ENCODE measurements around the gene CABP1. TPM values are rescaled to one million over a fixed set of nuclear protein-coding genes. Genes with fewer than 3 reads are reported as not detected.

CABP1 gene
- total and polyA plus RNA-seq, 2 of the 13 experiments (the other 11 are each of a cell fraction or from before 2014, with no cell fraction given), result not detected

GRCh38 chr12:120710805-120711296, 70.4 kb downstream of the CABP1 start (continued):
- TF ChIP-seq ARID4A (CRISPR knock-in tag; IDR thresholded peaks at IDR 0.05; ENCODE audit: borderline replicate concordance), result 0 out of 2 replicates have a peak, but pooled peaks have one; percentile 3
- TF ChIP-seq HMGXB4 (CRISPR knock-in tag; IDR thresholded peaks at IDR 0.05; ENCODE audit: borderline replicate concordance in 1 of 2, low read depth in 1 of 2), result 0 out of 4 replicates have a peak, but pooled peaks of 1 of the 2 experiments have one; percentile 3
- no peak for TF ChIP-seq ZZZ3 (CRISPR knock-in tag; IDR thresholded peaks at IDR 0.05; ENCODE audit: borderline replicate concordance)

- no peaks in the 10 kb centered on the region for H3K27me3 ChIP-seq (ENCODE audit: control insufficient read depth in 1 of 2, insufficient read depth in 2 of 2, low read length in 2 of 2)
- intact Hi-C loops (cut with micrococcal nuclease; ENCODE audit: unreplicated experiment), result loop anchor here (2.0 kb wide), 1 partner anchor 129 kb away; no protein-coding TSS in a partner anchor
- peak; percentile 8 for ATAC-seq
These were observed 71.0 kb downstream of the CABP1 start for GRCh38 chr12:120711411-120711810.

More at GRCh38 chr12:120711411-120711810, 71.0 kb downstream of the CABP1 start:
- Histone ChIP-seq H3K9me3 (ENCODE audit: low read length) (no peaks in the 10 kb centered on the region), H3K4me1 (ENCODE audit: insufficient read depth, low read length) (peaks cover 34% of the 10 kb centered on the region), H3K36me3 (replicated peaks in 1 of 2; ENCODE audit: control insufficient read depth in 1 of 2, insufficient read depth in 2 of 2, low read length in 2 of 2) (peaks cover 2 to 18% of the 10 kb centered on the region in 2 experiments; a peak in 3 of 5 replicates), H2AFZ (ENCODE audit: low read length) (no peak overlapping the region), H4K20me1 (ENCODE audit: insufficient read depth, low read length) (no peaks in the 10 kb centered on the region; the same call in 1 of the 2 replicates), H3K79me2 (ENCODE audit: insufficient read depth, low read length) (peaks cover 14% of the 10 kb centered on the region), H3K9ac (ENCODE audit: insufficient read depth, low read depth, low read length) (peak overlapping the region; percentile 88), H3K4me2 (ENCODE audit: low read depth, low read length) (peak overlapping the region; percentile 67), H3K27ac (ENCODE audit: extremely low read length, insufficient read depth, low read length) (no peak overlapping the region), H3K4me3 (replicated peaks in 1 of 3; ENCODE audit: insufficient read depth in 1 of 3, low read depth in 2 of 3, low read length in 3 of 3) (peak overlapping the region; percentile 84 to 85 (median 84))
- no peak for DNase-seq (ENCODE audit: low spot score)
- POLR2A ChIA-PET, result interaction anchor here (1.1 kb wide), 2 partner anchors 16 to 130 kb away, joined by 4 to 7 read pairs; partner anchors contain the start of gene POP5
- CTCF ChIA-PET (ENCODE audit: low intra/inter-chr PET ratio, low total read pairs), result no interaction called here
- in situ Hi-C loops (cut with HindIII; ENCODE audit: extremely low pct_ligation_motif_present, low pct_unique_long_range_greater_than_20kb), result loop anchor here (5.0 kb wide), 2 partner anchors 64 to 129 kb away; partner anchors contain the start of gene POP5
- no peak for FAIRE-seq
- TF ChIP-seq ZNF24 (IDR thresholded peaks at IDR 0.05) (no peak), ZNF205 (CRISPR knock-in tag; IDR thresholded peaks at IDR 0.05) (no peak), TARDBP (CRISPR knock-in tag; IDR thresholded peaks at IDR 0.05) (no peak), ZNF615 (CRISPR knock-in tag; IDR thresholded peaks at IDR 0.05; ENCODE audit: borderline replicate concordance) (no peak)
- 29% methylated on average over 5 of the region's 6 CpGs for WGBS (ENCODE audit: low lambda C conversion rate)
- BruUV-seq (replicated peaks), result no TSS peak
